Measurements from ENCODE around the gene ARFGAP1. TPM values are rescaled to one million over a fixed set of nuclear protein-coding genes. Genes with fewer than 3 reads are reported as not detected.

ARFGAP1 gene
- total RNA-seq, 1 donor from 2014 or later, result 220 TPM

DNA sequence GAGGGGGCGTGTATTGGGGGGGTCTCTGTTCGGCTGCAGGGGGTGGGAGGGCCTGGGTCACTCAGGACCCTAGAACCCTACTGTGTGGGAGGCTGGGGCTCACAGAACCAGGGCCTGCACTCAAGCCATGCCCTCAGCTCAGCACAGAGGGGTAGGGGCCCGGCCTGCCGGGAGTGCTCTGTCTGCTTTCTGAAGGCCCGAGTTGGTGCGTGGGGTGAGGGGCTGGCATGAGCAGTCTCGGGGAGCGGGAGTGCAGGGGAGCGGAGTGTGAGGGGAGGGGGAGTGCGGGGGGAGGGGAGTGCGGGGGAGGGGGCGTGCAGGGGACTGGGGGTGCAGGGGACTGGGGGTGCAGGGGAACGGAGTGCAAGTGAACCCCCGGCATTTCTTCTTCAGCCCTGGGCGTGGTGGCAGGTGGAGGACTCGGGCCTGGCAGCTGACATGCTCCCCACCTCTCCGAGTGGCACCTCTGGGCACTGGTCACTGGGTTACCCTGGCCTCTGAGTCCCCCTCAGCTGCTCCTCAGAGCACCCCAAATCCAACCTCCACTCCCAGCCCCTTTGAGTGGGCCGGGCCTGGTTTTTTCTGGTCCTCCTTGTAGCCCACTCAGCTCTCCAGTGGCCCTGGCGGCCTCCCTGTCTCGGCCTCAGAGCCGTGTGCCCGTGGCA, 21.4 kb downstream of the ARFGAP1 start:
- peaks cover 35% of the 10 kb centered on the region for H4K20me1 ChIP-seq (ENCODE audit: insufficient read depth, low read length)
- H3K4me2 ChIP-seq (ENCODE audit: low read length), result no peak overlapping the region
- H3K4me3 ChIP-seq (ENCODE audit: insufficient read depth, low read depth, low read length), result no peak overlapping the region
- H2AFZ ChIP-seq (ENCODE audit: low read depth, low read length), result no peak overlapping the region
- H3K27me3 ChIP-seq (ENCODE audit: insufficient read depth, low read length), result peaks cover 21% of the 10 kb centered on the region
- H3K9ac ChIP-seq (ENCODE audit: low read length), result no peak overlapping the region
- H3K4me1 ChIP-seq (ENCODE audit: insufficient read depth, low read length), result no peaks in the 10 kb centered on the region
- peaks cover 4% of the 10 kb centered on the region for H3K27me3 Mint-ChIP-seq (ENCODE audit: low read depth, unreplicated experiment)
- no peaks in the 10 kb centered on the region for H3K9me3 ChIP-seq (ENCODE audit: insufficient read depth, low read depth, low read length)
- no peak for FAIRE-seq
- peaks cover 5% of the 10 kb centered on the region for H3K4me1 Mint-ChIP-seq (ENCODE audit: low read depth, unreplicated experiment)
- H3K4me3 Mint-ChIP-seq (ENCODE audit: unreplicated experiment), result no peak overlapping the region
- no peak overlapping the region for H3K27ac Mint-ChIP-seq (ENCODE audit: unreplicated experiment)
- TF ChIP-seq EZH2 (IDR thresholded peaks at IDR 0.05; ENCODE audit: insufficient read depth, low read length), result no peak
- TF ChIP-seq, protein P1, sequence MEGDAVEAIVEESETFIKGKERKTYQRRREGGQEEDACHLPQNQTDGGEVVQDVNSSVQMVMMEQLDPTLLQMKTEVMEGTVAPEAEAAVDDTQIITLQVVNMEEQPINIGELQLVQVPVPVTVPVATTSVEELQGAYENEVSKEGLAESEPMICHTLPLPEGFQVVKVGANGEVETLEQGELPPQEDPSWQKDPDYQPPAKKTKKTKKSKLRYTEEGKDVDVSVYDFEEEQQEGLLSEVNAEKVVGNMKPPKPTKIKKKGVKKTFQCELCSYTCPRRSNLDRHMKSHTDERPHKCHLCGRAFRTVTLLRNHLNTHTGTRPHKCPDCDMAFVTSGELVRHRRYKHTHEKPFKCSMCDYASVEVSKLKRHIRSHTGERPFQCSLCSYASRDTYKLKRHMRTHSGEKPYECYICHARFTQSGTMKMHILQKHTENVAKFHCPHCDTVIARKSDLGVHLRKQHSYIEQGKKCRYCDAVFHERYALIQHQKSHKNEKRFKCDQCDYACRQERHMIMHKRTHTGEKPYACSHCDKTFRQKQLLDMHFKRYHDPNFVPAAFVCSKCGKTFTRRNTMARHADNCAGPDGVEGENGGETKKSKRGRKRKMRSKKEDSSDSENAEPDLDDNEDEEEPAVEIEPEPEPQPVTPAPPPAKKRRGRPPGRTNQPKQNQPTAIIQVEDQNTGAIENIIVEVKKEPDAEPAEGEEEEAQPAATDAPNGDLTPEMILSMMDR (IDR thresholded peaks at IDR 0.05; ENCODE audit: insufficient read depth, low read depth, low read length), result no peak
- no peak overlapping the region for H3K27ac ChIP-seq (ENCODE audit: low read depth, low read length)
- H3K9me3 Mint-ChIP-seq (ENCODE audit: unreplicated experiment), result no peaks in the 10 kb centered on the region
- H3K79me2 ChIP-seq (ENCODE audit: insufficient read depth, low read length), result no peaks in the 10 kb centered on the region
- peaks cover 4% of the 10 kb centered on the region for H3K36me3 Mint-ChIP-seq (ENCODE audit: low read depth, unreplicated experiment)
- DNase-seq (ENCODE audit: low read depth), result no peak
- H3K36me3 ChIP-seq (ENCODE audit: insufficient read depth, low read length), result no peaks in the 10 kb centered on the region

DNA sequence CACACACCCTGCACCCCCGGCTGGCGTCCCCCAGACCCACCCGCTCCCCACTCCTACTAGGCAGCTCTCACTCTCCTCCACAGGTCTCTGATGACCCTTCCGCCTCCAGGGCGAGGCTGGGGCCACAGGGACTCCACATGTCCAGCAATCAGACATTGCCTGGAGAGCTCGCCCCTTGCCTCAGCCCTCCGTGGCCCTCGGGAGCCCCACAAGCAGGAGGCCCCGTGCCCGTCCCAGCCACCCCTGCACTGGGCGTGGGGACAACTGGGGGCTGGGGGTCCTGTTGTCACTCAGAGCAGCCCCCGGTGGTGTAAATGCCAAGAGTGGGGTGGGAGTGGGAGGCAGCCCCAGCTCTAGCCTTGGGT, 21.9 kb downstream of the ARFGAP1 start:
- Histone ChIP-seq H3K4me2 (ENCODE audit: low read length) (no peak overlapping the region), H3K36me3 (ENCODE audit: insufficient read depth, low read length) (no peaks in the 10 kb centered on the region), H3K4me1 (ENCODE audit: insufficient read depth, low read length) (no peaks in the 10 kb centered on the region), H3K27ac (ENCODE audit: low read depth, low read length) (no peak overlapping the region), H3K27me3 (ENCODE audit: insufficient read depth, low read length) (peaks cover 25% of the 10 kb centered on the region), H3K9ac (ENCODE audit: low read length) (no peak overlapping the region), H3K79me2 (ENCODE audit: insufficient read depth, low read length) (no peaks in the 10 kb centered on the region), H3K4me3 (ENCODE audit: insufficient read depth, low read depth, low read length) (no peak overlapping the region), H4K20me1 (ENCODE audit: insufficient read depth, low read length) (peaks cover 30% of the 10 kb centered on the region), H2AFZ (ENCODE audit: low read depth, low read length) (no peak overlapping the region), H3K9me3 (ENCODE audit: insufficient read depth, low read depth, low read length) (no peaks in the 10 kb centered on the region)
- no peak for DNase-seq (ENCODE audit: low read depth)
- Mint-ChIP-seq H3K27ac (ENCODE audit: unreplicated experiment) (no peak overlapping the region), H3K4me1 (ENCODE audit: low read depth, unreplicated experiment) (peaks cover 5% of the 10 kb centered on the region), H3K27me3 (ENCODE audit: low read depth, unreplicated experiment) (peaks cover 10% of the 10 kb centered on the region), H3K36me3 (ENCODE audit: low read depth, unreplicated experiment) (peaks cover 9% of the 10 kb centered on the region), H3K9me3 (ENCODE audit: unreplicated experiment) (no peaks in the 10 kb centered on the region), H3K4me3 (ENCODE audit: unreplicated experiment) (no peak overlapping the region)
- no peak for TF ChIP-seq EZH2 (IDR thresholded peaks at IDR 0.05; ENCODE audit: insufficient read depth, low read length)
- TF ChIP-seq, protein P1 (IDR thresholded peaks at IDR 0.05; ENCODE audit: insufficient read depth, low read depth, low read length), result no peak
- no peak for FAIRE-seq

DNA sequence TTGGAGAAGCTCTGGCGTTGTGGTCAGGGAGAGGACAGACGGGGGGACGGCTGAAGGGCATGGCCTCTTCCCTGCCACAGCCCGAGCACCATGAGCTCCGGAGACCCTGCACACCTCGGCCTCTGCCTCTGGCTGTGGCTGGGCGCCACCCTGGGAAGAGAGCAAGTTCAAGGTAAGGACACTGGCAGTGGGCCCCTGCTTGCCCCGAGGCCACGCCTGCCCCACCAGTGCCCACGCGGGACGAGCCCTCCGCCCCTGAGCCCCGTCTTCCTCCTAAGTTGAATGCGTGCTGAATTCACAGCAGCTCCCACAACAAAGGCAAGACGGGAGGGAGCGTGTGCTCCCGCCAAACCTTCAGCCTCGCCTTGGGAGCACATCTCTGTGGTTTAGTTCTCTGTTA, 22.4 kb downstream of the ARFGAP1 start:
- Mint-ChIP-seq H3K27ac (ENCODE audit: unreplicated experiment) (no peak overlapping the region), H3K36me3 (ENCODE audit: low read depth, unreplicated experiment) (peaks cover 9% of the 10 kb centered on the region), H3K4me1 (ENCODE audit: low read depth, unreplicated experiment) (peaks cover 5% of the 10 kb centered on the region), H3K27me3 (ENCODE audit: low read depth, unreplicated experiment) (peaks cover 10% of the 10 kb centered on the region), H3K4me3 (ENCODE audit: unreplicated experiment) (no peak overlapping the region), H3K9me3 (ENCODE audit: unreplicated experiment) (no peaks in the 10 kb centered on the region)
- TF ChIP-seq, protein P1 (IDR thresholded peaks at IDR 0.05; ENCODE audit: insufficient read depth, low read depth, low read length), result no peak
- TF ChIP-seq EZH2 (IDR thresholded peaks at IDR 0.05; ENCODE audit: insufficient read depth, low read length), result no peak
- no peak for FAIRE-seq
- DNase-seq (ENCODE audit: low read depth), result no peak
- Histone ChIP-seq H3K4me3 (ENCODE audit: insufficient read depth, low read depth, low read length) (no peak overlapping the region), H4K20me1 (ENCODE audit: insufficient read depth, low read length) (peaks cover 25% of the 10 kb centered on the region), H3K27me3 (ENCODE audit: insufficient read depth, low read length) (peaks cover 25% of the 10 kb centered on the region), H3K9ac (ENCODE audit: low read length) (no peak overlapping the region), H3K79me2 (ENCODE audit: insufficient read depth, low read length) (no peaks in the 10 kb centered on the region), H3K36me3 (ENCODE audit: insufficient read depth, low read length) (no peaks in the 10 kb centered on the region), H3K9me3 (ENCODE audit: insufficient read depth, low read depth, low read length) (no peaks in the 10 kb centered on the region), H3K4me2 (ENCODE audit: low read length) (no peak overlapping the region), H3K4me1 (ENCODE audit: insufficient read depth, low read length) (no peaks in the 10 kb centered on the region), H3K27ac (ENCODE audit: low read depth, low read length) (no peak overlapping the region), H2AFZ (ENCODE audit: low read depth, low read length) (no peak overlapping the region)
